K562 (cell line): ENCODE measurements around the gene RASSF1. TPM values are rescaled to one million over a fixed set of nuclear protein-coding genes. Genes with fewer than 3 reads are reported as not detected.

Experiments
- AFF1 ChIP-seq, 2 experiments: fragments of 450-650 bp; IDR thresholded peaks; 2 replicates each; pipeline ENCODE4 v1.6.1; 2018; ENCODE audit warnings: mild to moderate bottlenecking in 2 of 2, low read depth in 1 of 2; ENCODE audit not compliant: partially characterized antibody in 2 of 2
- CXXC5 ChIP-seq: fragments of 250-450 bp; sonication (Bioruptor Pico); IDR thresholded peaks from 2 replicates; pipeline ENCODE4 v1.8.0; 2022; ENCODE audit warnings: inconsistent platforms, mild to moderate bottlenecking, moderate library complexity
- HES1 ChIP-seq: fragments of 450-650 bp; IDR thresholded peaks from 2 replicates; pipeline ENCODE4 v1.6.1; 2016; ENCODE audit warnings: low read depth, mild to moderate bottlenecking, moderate library complexity
- HMGN3 ChIP-seq: IDR thresholded peaks from 2 replicates; pipeline ENCODE4 v1.6.1; 2011; ENCODE audit warnings: borderline replicate concordance, low read depth, mild to moderate bottlenecking, mixed read lengths, low read length; ENCODE audit not compliant: insufficient read length; ENCODE audit errors: extremely low read depth
- MEIS2 ChIP-seq: fragments of 450-650 bp; IDR thresholded peaks from 2 replicates; pipeline ENCODE4 v1.6.1; 2014; ENCODE audit warnings: mild to moderate bottlenecking; ENCODE audit not compliant: partially characterized antibody
- POLR2A ChIP-seq: fragments of 450-650 bp; conservative IDR thresholded peaks from 2 replicates; pipeline ENCODE4 v1.6.1; 2016
- POLR3A ChIP-seq: IDR thresholded peaks from 2 replicates; pipeline ENCODE4 v1.6.1; 2011; ENCODE audit warnings: borderline replicate concordance, mild to moderate bottlenecking, moderate library complexity; ENCODE audit not compliant: insufficient read length, insufficient read depth; ENCODE audit errors: extremely low read depth
- RB1 ChIP-seq: fragments of 450-650 bp; IDR thresholded peaks from 2 replicates; pipeline ENCODE4 v1.6.1; 2017; ENCODE audit warnings: low read depth, mild to moderate bottlenecking
- RREB1 ChIP-seq: fragments of 250-450 bp; sonication (Bioruptor Pico); IDR thresholded peaks from 2 replicates; pipeline ENCODE4 v1.4.0; 2020
- SAP30 ChIP-seq: fragments of 200-600 bp; sonication (generic); IDR thresholded peaks from 2 replicates; pipeline ENCODE4 v1.6.1; 2012; ENCODE audit warnings: borderline replicate concordance, low read depth, mild to moderate bottlenecking, moderate library complexity, low read length, control low read depth, inconsistent platforms; ENCODE audit not compliant: insufficient read depth, poor library complexity, severe bottlenecking
- SP1 ChIP-seq: sonication (generic); formaldehyde crosslinking; IDR thresholded peaks from 2 replicates; pipeline ENCODE4 v1.8.1; 2022; ENCODE audit warnings: mild to moderate bottlenecking, missing genetic modification reagents
- VEZF1 ChIP-seq: fragments of 200-800 bp; sonication (Bioruptor generic); IDR thresholded peaks from 2 replicates; pipeline ENCODE4 v1.6.1; 2017; ENCODE audit warnings: missing genetic modification characterization, missing compliant biosample characterization
- ZBTB17 ChIP-seq: fragments of 450-650 bp; formaldehyde crosslinking; IDR thresholded peaks from 2 replicates; pipeline ENCODE4 v1.4.0; 2020; ENCODE audit warnings: mild to moderate bottlenecking
- ZNF12 ChIP-seq: sonication (generic); formaldehyde crosslinking; IDR thresholded peaks from 2 replicates; pipeline ENCODE4 v1.4.0; 2020; ENCODE audit warnings: mild to moderate bottlenecking, missing genetic modification reagents
- polyA plus RNA-seq, 8 experiments: library from polyadenylated mRNA; depleted of rRNA in 4 of 8; stranded (reverse) in 5 of 8; unstranded in 3 of 8; fragments of >200 nt; fragmentation: Nextera tagmentation in 2 of 8; fragmentation: Illumina TruSeq in 1 of 8; extraction: Ambion mirVana in 2 of 8; extraction: Trizol in 1 of 8; gene quantifications; 2 replicates each; pipeline versions ENCODE4 v1.2.1 to v1.2.3, GENCODE V29; 2011 to 2014; ENCODE audit warnings: inconsistent platforms in 1 of 8, missing spikeins in 1 of 8
- total RNA-seq, 7 experiments: library from RNA; depleted of rRNA in 6 of 7; stranded (reverse); fragments of >200 nt in 6 of 7; fragmentation: Illumina TruSeq in 2 of 7; extraction: Trizol in 2 of 7; gene quantifications; 2 replicates each; pipeline versions ENCODE4 v1.2.1 to v1.2.3, GENCODE V29; 2011 to 2021; ENCODE audit warnings: low replicate concordance in 1 of 7

RASSF1 gene
- total and polyA plus RNA-seq, 9 of the 15 experiments (the other 6 are each of a cell fraction or from before 2014, with no cell fraction given) = 3.6 to 57.1 (median 24.6) TPM

GRCh38 chr3:50337175-50337861 lies 3.3 kb downstream of the RASSF1 start (continued):
- TF ChIP-seq RREB1 (CRISPR knock-in tag) (no peak), ZNF12 (CRISPR knock-in tag) (no peak), AFF1 (IDR thresholded peaks at IDR 0.05; ENCODE audit: low read depth in 1 of 2, partially characterized antibody in 2 of 2) (no peak), RB1 (peak; percentile 15; the same call in 1 of the 2 replicates), MEIS2 (peak; percentile 58), SAP30 (peak; percentile 65), HMGN3 (peak; percentile 55), CXXC5 (CRISPR knock-in tag) (peak; percentile 95), POLR3A (no peak), VEZF1 (CRISPR knock-in tag) (peak; percentile 56; the same call in 1 of the 2 replicates), ZBTB17 (0 out of 2 replicates have a peak, but pooled peaks have one; percentile 61), HES1 (peak; percentile 24; the same call in 1 of the 2 replicates), SP1 (CRISPR knock-in tag) (peak; percentile 64), POLR2A (peak; percentile 84)
